GM23338 (cell line): ENCODE data around the gene KIAA0513. TPM values are rescaled to one million over a fixed set of nuclear protein-coding genes. Genes with fewer than 3 reads are reported as not detected.

Experiments
- ATAC-seq: fragments of 200-7000 bp; cut with Tn5 transposase; 3 replicates; pipeline ENCODE4 v1.9.1; 2020
- DNase-seq: peaks from one replicate; pipeline ENCODE4 v3.0.0-alpha.2; 2015; ENCODE audit warnings: low spot score
- H2AFZ ChIP-seq: fragments of 200-600 bp; sonication (generic); 2 replicates; pipeline ENCODE4 v1.8.0; 2016; ENCODE audit warnings: antibody characterized with exemption, mild to moderate bottlenecking, moderate library complexity
- H3F3A ChIP-seq: fragments of 200-600 bp; sonication (generic); replicated peaks from 2 replicates; pipeline ENCODE4 v1.8.0; 2017; ENCODE audit warnings: antibody characterized with exemption, mixed run types, low read depth
- H3K27ac ChIP-seq: fragments of 200-600 bp; sonication (generic); 2 replicates; pipeline ENCODE4 v1.6.1; 2016; ENCODE audit warnings: low read depth
- H3K27me3 ChIP-seq: fragments of 200-600 bp; sonication (generic); 2 replicates; pipeline ENCODE4 v1.8.0; 2016; ENCODE audit warnings: mild to moderate bottlenecking, mixed run types, moderate library complexity; ENCODE audit not compliant: insufficient read depth
- H3K36me3 ChIP-seq: fragments of 200-600 bp; sonication (generic); 2 replicates; pipeline ENCODE4 v1.8.0; 2016; ENCODE audit warnings: mild to moderate bottlenecking; ENCODE audit not compliant: insufficient read depth
- H3K4me1 ChIP-seq: fragments of 200-600 bp; sonication (generic); 2 replicates; pipeline ENCODE4 v1.8.0; 2016; ENCODE audit warnings: mild to moderate bottlenecking, moderate library complexity; ENCODE audit not compliant: insufficient read depth
- H3K4me2 ChIP-seq: fragments of 200-600 bp; sonication (generic); 2 replicates; pipeline ENCODE4 v1.7.1; 2017; ENCODE audit warnings: mixed run types
- H3K4me3 ChIP-seq: fragments of 200-600 bp; sonication (generic); 2 replicates; pipeline ENCODE4 v1.6.1; 2016; ENCODE audit warnings: mixed run types
- H3K79me2 ChIP-seq: fragments of 200-600 bp; sonication (generic); replicated peaks from 2 replicates; pipeline ENCODE4 v1.8.0; 2017; ENCODE audit warnings: mild to moderate bottlenecking; ENCODE audit not compliant: insufficient read depth
- H3K9me2 ChIP-seq: fragments of 200-600 bp; sonication (generic); 2 replicates; pipeline ENCODE4 v1.8.0; 2017; ENCODE audit not compliant: insufficient read depth
- H4K20me1 ChIP-seq: fragments of 200-600 bp; sonication (generic); replicated peaks from 2 replicates; pipeline ENCODE4 v1.8.0; 2017; ENCODE audit warnings: mild to moderate bottlenecking; ENCODE audit not compliant: insufficient read depth
- H3K27ac Mint-ChIP-seq: 2 replicates; pipeline ENCODE4 v1.8.0; 2020; ENCODE audit warnings: inconsistent platforms, mild to moderate bottlenecking, moderate library complexity, mixed read lengths
- H3K27me3 Mint-ChIP-seq: 3 replicates; pipeline ENCODE4 v1.8.0; 2022; ENCODE audit warnings: low read depth, mild to moderate bottlenecking, moderate library complexity, mixed read lengths, inconsistent platforms; ENCODE audit not compliant: insufficient read depth, poor library complexity
- H3K36me3 Mint-ChIP-seq: 3 replicates; pipeline ENCODE4 v1.8.0; 2021; ENCODE audit warnings: low read depth, mild to moderate bottlenecking, inconsistent platforms, moderate library complexity, mixed read lengths
- H3K4me1 Mint-ChIP-seq: 3 replicates; pipeline ENCODE4 v1.8.0; 2020; ENCODE audit warnings: mild to moderate bottlenecking, inconsistent platforms, mixed read lengths
- H3K4me3 Mint-ChIP-seq: 3 replicates; pipeline ENCODE4 v1.8.0; 2021; ENCODE audit warnings: moderate library complexity, mild to moderate bottlenecking, inconsistent platforms, mixed read lengths
- H3K9me3 Mint-ChIP-seq: 3 replicates; pipeline ENCODE4 v1.8.0; 2020; ENCODE audit warnings: moderate library complexity, mild to moderate bottlenecking, inconsistent platforms, mixed read lengths
- CREB1 ChIP-seq: fragments of 250-450 bp; sonication (Bioruptor Pico); IDR thresholded peaks from 2 replicates; pipeline ENCODE4 v1.5.0; 2020; ENCODE audit warnings: low read depth, mild to moderate bottlenecking, moderate library complexity
- CTCF ChIP-seq, 2 experiments: fragments of 200-600 bp in 1 of 2; sonication (generic) in 1 of 2; conservative IDR thresholded peaks; 2 replicates each; pipeline versions ENCODE4 v1.5.1 to v1.6.1; 2016 to 2017; ENCODE audit warnings: antibody characterized with exemption in 2 of 2, low read depth in 2 of 2, mild to moderate bottlenecking in 2 of 2, moderate library complexity in 1 of 2
- ETS1 ChIP-seq: IDR thresholded peaks from 2 replicates; pipeline ENCODE4 v1.6.1; 2016; ENCODE audit warnings: antibody characterized with exemption
- EZH2 ChIP-seq: fragments of 200-600 bp; sonication (generic); IDR thresholded peaks from one replicate; pipeline ENCODE4 v1.8.0; 2017; ENCODE audit warnings: antibody characterized with exemption, mild to moderate bottlenecking, low read depth; ENCODE audit not compliant: unreplicated experiment
- EZH2phosphoT487 ChIP-seq: fragments of 200-600 bp; sonication (generic); IDR thresholded peaks from one replicate; pipeline ENCODE4 v1.8.1; 2018; ENCODE audit warnings: antibody characterized with exemption; ENCODE audit not compliant: unreplicated experiment
- JUNB ChIP-seq: IDR thresholded peaks from one replicate; pipeline ENCODE4 v1.6.1; 2016; ENCODE audit warnings: antibody characterized with exemption; ENCODE audit not compliant: unreplicated experiment
- NANOG ChIP-seq: IDR thresholded peaks from 2 replicates; pipeline ENCODE4 v1.6.1; 2016; ENCODE audit warnings: antibody characterized with exemption, borderline replicate concordance
- POLR2AphosphoS5 ChIP-seq: IDR thresholded peaks from 2 replicates; pipeline ENCODE4 v1.6.1; 2016; ENCODE audit warnings: antibody characterized with exemption, low read depth
- REST ChIP-seq: IDR thresholded peaks from one replicate; pipeline ENCODE4 v1.6.1; 2018; ENCODE audit warnings: antibody characterized with exemption; ENCODE audit not compliant: unreplicated experiment
- STAT1 ChIP-seq: IDR thresholded peaks from one replicate; pipeline ENCODE4 v1.6.1; 2016; ENCODE audit warnings: antibody characterized with exemption; ENCODE audit not compliant: unreplicated experiment
- ZNF114 ChIP-seq: fragments of 250-450 bp; sonication (Bioruptor Pico); IDR thresholded peaks from 2 replicates; pipeline ENCODE4 v1.5.0; 2020; ENCODE audit warnings: mild to moderate bottlenecking, moderate library complexity
- ZNF331 ChIP-seq: fragments of 250-450 bp; sonication (Bioruptor Pico); IDR thresholded peaks from 2 replicates; pipeline ENCODE4 v1.5.0; 2020; ENCODE audit warnings: low read depth, mild to moderate bottlenecking, moderate library complexity
- polyA plus RNA-seq: library from polyadenylated mRNA; unstranded; fragments of >200 nt; fragmentation: Nextera tagmentation; extraction: Ambion mirVana; gene quantifications from 2 replicates; pipeline ENCODE4 v1.2.1, GENCODE V29; 2016
- total RNA-seq: library from RNA; depleted of rRNA; stranded (reverse); fragments of >200 nt; shearing (Covaris generic); gene quantifications from 2 replicates; pipeline ENCODE4 v1.2.3, GENCODE V29; 2014
- TF ChIP-seq, protein P1 (sequence below): fragments of 250-450 bp; sonication (Bioruptor Pico); IDR thresholded peaks from 2 replicates; pipeline ENCODE4 v1.5.0; 2020; ENCODE audit warnings: mild to moderate bottlenecking, moderate library complexity

Gene KIAA0513
- total and polyA plus RNA-seq, 2 experiments from 2014 or later, result 2.1 to 8.7 TPM

GRCh38 chr16:85101956-85102630 is 74.5 kb downstream of the KIAA0513 start:
- Histone ChIP-seq H3K27ac (no peak overlapping the region), H3F3A (no peaks in the 10 kb centered on the region; the same call in 1 of the 2 replicates), H3K4me1 (no peaks in the 10 kb centered on the region), H3K27me3 (no peaks in the 10 kb centered on the region), H3K4me3 (no peak overlapping the region), H3K36me3 (no peaks in the 10 kb centered on the region), H4K20me1 (no peaks in the 10 kb centered on the region), H3K79me2 (no peaks in the 10 kb centered on the region), H2AFZ (no peak overlapping the region), H3K4me2 (no peak overlapping the region), H3K9me2 (no peaks in the 10 kb centered on the region)
- Mint-ChIP-seq H3K36me3 (no peaks in the 10 kb centered on the region), H3K27ac (no peak overlapping the region), H3K4me3 (no peak overlapping the region), H3K4me1 (no peaks in the 10 kb centered on the region; the same call in 2 of the 3 replicates), H3K9me3 (no peaks in the 10 kb centered on the region), H3K27me3 (peaks cover 2% of the 10 kb centered on the region)
- DNase-seq (no peak), ATAC-seq (no peak)
- TF ChIP-seq CTCF (conservative IDR thresholded peaks at IDR 0.05; ENCODE audit: low read depth in 2 of 2), result no peak
- TF ChIP-seq ZNF114 (CRISPR knock-in tag), result no peak
- TF ChIP-seq REST, result no peak
- TF ChIP-seq ZNF331 (CRISPR knock-in tag), result no peak
- TF ChIP-seq NANOG, result no peak
- no peak for TF ChIP-seq JUNB
- TF ChIP-seq, protein P1, sequence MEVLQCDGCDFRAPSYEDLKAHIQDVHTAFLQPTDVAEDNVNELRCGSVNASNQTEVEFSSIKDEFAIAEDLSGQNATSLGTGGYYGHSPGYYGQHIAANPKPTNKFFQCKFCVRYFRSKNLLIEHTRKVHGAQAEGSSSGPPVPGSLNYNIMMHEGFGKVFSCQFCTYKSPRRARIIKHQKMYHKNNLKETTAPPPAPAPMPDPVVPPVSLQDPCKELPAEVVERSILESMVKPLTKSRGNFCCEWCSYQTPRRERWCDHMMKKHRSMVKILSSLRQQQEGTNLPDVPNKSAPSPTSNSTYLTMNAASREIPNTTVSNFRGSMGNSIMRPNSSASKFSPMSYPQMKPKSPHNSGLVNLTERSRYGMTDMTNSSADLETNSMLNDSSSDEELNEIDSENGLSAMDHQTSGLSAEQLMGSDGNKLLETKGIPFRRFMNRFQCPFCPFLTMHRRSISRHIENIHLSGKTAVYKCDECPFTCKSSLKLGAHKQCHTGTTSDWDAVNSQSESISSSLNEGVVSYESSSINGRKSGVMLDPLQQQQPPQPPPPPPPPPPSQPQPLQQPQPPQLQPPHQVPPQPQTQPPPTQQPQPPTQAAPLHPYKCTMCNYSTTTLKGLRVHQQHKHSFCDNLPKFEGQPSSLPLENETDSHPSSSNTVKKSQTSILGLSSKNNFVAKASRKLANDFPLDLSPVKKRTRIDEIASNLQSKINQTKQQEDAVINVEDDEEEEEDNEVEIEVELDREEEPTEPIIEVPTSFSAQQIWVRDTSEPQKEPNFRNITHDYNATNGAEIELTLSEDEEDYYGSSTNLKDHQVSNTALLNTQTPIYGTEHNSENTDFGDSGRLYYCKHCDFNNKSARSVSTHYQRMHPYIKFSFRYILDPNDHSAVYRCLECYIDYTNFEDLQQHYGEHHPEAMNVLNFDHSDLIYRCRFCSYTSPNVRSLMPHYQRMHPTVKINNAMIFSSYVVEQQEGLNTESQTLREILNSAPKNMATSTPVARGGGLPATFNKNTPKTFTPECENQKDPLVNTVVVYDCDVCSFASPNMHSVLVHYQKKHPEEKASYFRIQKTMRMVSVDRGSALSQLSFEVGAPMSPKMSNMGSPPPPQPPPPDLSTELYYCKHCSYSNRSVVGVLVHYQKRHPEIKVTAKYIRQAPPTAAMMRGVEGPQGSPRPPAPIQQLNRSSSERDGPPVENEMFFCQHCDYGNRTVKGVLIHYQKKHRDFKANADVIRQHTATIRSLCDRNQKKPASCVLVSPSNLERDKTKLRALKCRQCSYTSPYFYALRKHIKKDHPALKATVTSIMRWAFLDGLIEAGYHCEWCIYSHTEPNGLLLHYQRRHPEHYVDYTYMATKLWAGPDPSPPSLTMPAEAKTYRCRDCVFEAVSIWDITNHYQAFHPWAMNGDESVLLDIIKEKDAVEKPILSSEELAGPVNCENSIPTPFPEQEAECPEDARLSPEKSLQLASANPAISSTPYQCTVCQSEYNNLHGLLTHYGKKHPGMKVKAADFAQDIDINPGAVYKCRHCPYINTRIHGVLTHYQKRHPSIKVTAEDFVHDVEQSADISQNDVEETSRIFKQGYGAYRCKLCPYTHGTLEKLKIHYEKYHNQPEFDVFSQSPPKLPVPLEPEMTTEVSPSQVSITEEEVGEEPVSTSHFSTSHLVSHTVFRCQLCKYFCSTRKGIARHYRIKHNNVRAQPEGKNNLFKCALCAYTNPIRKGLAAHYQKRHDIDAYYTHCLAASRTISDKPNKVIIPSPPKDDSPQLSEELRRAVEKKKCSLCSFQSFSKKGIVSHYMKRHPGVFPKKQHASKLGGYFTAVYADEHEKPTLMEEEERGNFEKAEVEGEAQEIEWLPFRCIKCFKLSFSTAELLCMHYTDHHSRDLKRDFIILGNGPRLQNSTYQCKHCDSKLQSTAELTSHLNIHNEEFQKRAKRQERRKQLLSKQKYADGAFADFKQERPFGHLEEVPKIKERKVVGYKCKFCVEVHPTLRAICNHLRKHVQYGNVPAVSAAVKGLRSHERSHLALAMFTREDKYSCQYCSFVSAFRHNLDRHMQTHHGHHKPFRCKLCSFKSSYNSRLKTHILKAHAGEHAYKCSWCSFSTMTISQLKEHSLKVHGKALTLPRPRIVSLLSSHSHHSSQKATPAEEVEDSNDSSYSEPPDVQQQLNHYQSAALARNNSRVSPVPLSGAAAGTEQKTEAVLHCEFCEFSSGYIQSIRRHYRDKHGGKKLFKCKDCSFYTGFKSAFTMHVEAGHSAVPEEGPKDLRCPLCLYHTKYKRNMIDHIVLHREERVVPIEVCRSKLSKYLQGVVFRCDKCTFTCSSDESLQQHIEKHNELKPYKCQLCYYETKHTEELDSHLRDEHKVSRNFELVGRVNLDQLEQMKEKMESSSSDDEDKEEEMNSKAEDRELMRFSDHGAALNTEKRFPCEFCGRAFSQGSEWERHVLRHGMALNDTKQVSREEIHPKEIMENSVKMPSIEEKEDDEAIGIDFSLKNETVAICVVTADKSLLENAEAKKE (CRISPR knock-in tag), result no peak
- TF ChIP-seq POLR2AphosphoS5, result no peak
- TF ChIP-seq EZH2, result no peak
- TF ChIP-seq ETS1, result no peak
- no peak for TF ChIP-seq CREB1 (CRISPR knock-in tag)
- TF ChIP-seq EZH2phosphoT487, result no peak
- TF ChIP-seq STAT1, result no peak
